Subcutaneous adipose tissue (tissue), 4 donors: ENCODE results near the gene SPPL2C. TPM values are rescaled to one million over a fixed set of nuclear protein-coding genes. Genes with fewer than 3 reads are reported as not detected.

Source experiments
- CTCF ChIP-seq: fragments of 450-650 bp; IDR thresholded peaks from one replicate; pipeline ENCODE4 v1.5.1; 2016; ENCODE audit warnings: low read depth, mild to moderate bottlenecking, control low read depth, antibody characterized with exemption, moderate library complexity
- total RNA-seq, 4 donors: library from RNA; depleted of rRNA; stranded (reverse); fragments of >200 nt; gene quantifications; one replicate each; pipeline ENCODE4 v1.1.0, GENCODE V29; 2016

The SPPL2C gene
- total RNA-seq, 4 donors from 2014 or later = not detected

- no peak for TF ChIP-seq CTCF
Measured at GRCh38 chr17:45820052-45820780, 24.5 kb upstream of the SPPL2C start.

DNA sequence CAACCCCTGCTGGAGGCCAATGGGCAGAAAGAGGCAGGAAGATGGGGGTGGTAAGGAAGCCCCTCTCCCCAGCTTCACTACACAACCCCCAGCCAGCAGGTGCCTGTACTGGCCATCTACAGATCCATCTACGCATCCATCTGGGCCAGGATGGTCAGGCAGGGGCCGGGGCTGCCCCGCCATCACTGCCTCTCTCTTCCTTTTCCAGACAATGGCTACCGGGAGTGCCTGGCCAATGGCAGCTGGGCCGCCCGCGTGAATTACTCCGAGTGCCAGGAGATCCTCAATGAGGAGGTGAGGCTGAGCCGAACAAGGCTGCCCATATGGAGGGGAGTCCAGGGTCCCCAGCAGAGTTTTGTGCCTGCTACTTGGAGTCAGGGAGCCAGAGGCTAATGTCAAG lies 23.5 kb upstream of the SPPL2C start:
- TF ChIP-seq CTCF = no peak

GRCh38 chr17:45823598-45823997 lies 21.1 kb upstream of the SPPL2C start:
- no peak for TF ChIP-seq CTCF

- no peak for TF ChIP-seq CTCF
Measured at GRCh38 chr17:45824475-45824874, 20.2 kb upstream of the SPPL2C start.

GRCh38 chr17:45824901-45825492 lies 19.7 kb upstream of the SPPL2C start:
- TF ChIP-seq CTCF = no peak

- no peak for TF ChIP-seq CTCF
Measured at GRCh38 chr17:45825792-45826191, 18.9 kb upstream of the SPPL2C start.

- TF ChIP-seq CTCF = no peak
Measured at GRCh38 chr17:45826919-45827588, 17.6 kb upstream of the SPPL2C start.
